HG03457 (cell line): ENCODE measurements around the gene JRKL.
A peak's percentile ranks its signal among the peaks of the same experiment; 100 is the strongest.

Source experiments
- ATAC-seq: cut with Tn5 transposase; IDR thresholded peaks from one replicate; pipeline ENCODE4 v1.9.1; 2021; ENCODE audit warnings: moderate number of reproducible peaks; ENCODE audit not compliant: unreplicated experiment

The JRKL gene

GRCh38 chr11:96389720-96390487, at the start of gene JRKL, which contains the start of gene CCDC82:
Gene JRKL, plus strand, starts transcription at chr11:96390013. Its CDS starts 637 bp downstream, at chr11:96390650.
Gene CCDC82, minus strand, starts transcription at chr11:96389912. Its CDS starts 5,165 bp downstream, at chr11:96384747.
- peak; percentile 86 for ATAC-seq

GRCh38 chr11:96340555-96340885, 49.3 kb upstream of the JRKL start:
- no peak for ATAC-seq

GRCh38 chr11:96341211-96342013, 48.4 kb upstream of the JRKL start:
- peak; percentile 31 for ATAC-seq

- ATAC-seq = no peak
These were observed 47.5 kb upstream of the JRKL start for GRCh38 chr11:96342014-96342960.

- peak; percentile 68 for ATAC-seq
These were observed 46.7 kb upstream of the JRKL start, which contains the start of gene MAML2 for GRCh38 chr11:96342961-96343711. Gene MAML2, minus strand, starts transcription at chr11:96343195. Its CDS starts 1,300 bp downstream, at chr11:96341895.

GRCh38 chr11:96356848-96357247, 33.0 kb upstream of the JRKL start:
- ATAC-seq = no peak

- no peak for ATAC-seq
These were observed 32.0 kb upstream of the JRKL start for GRCh38 chr11:96357794-96358193.

GRCh38 chr11:96358321-96358720, 31.5 kb upstream of the JRKL start:
- no peak for ATAC-seq

- ATAC-seq = no peak
These were observed 28.0 kb upstream of the JRKL start for GRCh38 chr11:96361778-96362177.

- ATAC-seq = no peak
These were observed 24.3 kb upstream of the JRKL start for GRCh38 chr11:96365493-96365892.

- no peak for ATAC-seq
These were observed 23.8 kb upstream of the JRKL start for GRCh38 chr11:96366024-96366423.

- ATAC-seq = no peak
These were observed 22.5 kb upstream of the JRKL start for GRCh38 chr11:96367342-96367741.

GRCh38 chr11:96373826-96374225, 16.0 kb upstream of the JRKL start:
- ATAC-seq = no peak

- ATAC-seq = no peak
These were observed 13.0 kb upstream of the JRKL start for GRCh38 chr11:96376796-96377195.

- no peak for ATAC-seq
These were observed 5.7 kb upstream of the JRKL start for GRCh38 chr11:96384156-96384555.

GRCh38 chr11:96385187-96385586, 4.6 kb upstream of the JRKL start:
- no peak for ATAC-seq

GRCh38 chr11:96388891-96389719, 708 bp upstream of the JRKL start:
- peak; percentile 47 for ATAC-seq

GRCh38 chr11:96390488-96390792, 627 bp downstream of the JRKL start:
- peak; percentile 2 for ATAC-seq

- ATAC-seq = no peak
These were observed 2.0 kb downstream of the JRKL start for GRCh38 chr11:96391698-96392307.
